Neuron (in vitro differentiated cells): ENCODE results near the gene CORO2B.

Experiments
- H2AFZ ChIP-seq: one replicate; pipeline ENCODE4 v1.6.1; 2013; ENCODE audit warnings: low read depth, mild to moderate bottlenecking, inconsistent platforms, low read length, moderate library complexity
- H3K27me3 ChIP-seq: one replicate; pipeline ENCODE4 v1.6.1; 2013; ENCODE audit warnings: low read length; ENCODE audit not compliant: insufficient read depth
- H3K36me3 ChIP-seq: one replicate; pipeline ENCODE4 v1.6.1; 2013; ENCODE audit warnings: low read length; ENCODE audit not compliant: insufficient read depth
- H3K4me1 ChIP-seq: one replicate; pipeline ENCODE4 v1.6.1; 2013; ENCODE audit warnings: low read length; ENCODE audit not compliant: insufficient read depth
- H3K4me3 ChIP-seq: 2 replicates; pipeline ENCODE4 v1.5.1; 2013; ENCODE audit warnings: mild to moderate bottlenecking, low read length, moderate library complexity
- H3K9me3 ChIP-seq: one replicate; pipeline ENCODE4 v1.6.1; 2013; ENCODE audit warnings: low read length

Gene CORO2B

GRCh38 chr15:68593828-68594532 is 15.2 kb downstream of the CORO2B start:
- no peaks in the 10 kb centered on the region for H3K36me3 ChIP-seq
- no peaks in the 10 kb centered on the region for H3K27me3 ChIP-seq
- no peaks in the 10 kb centered on the region for H3K9me3 ChIP-seq
- H3K4me1 ChIP-seq: peaks cover 30% of the 10 kb centered on the region
- H3K4me3 ChIP-seq: no peak overlapping the region
- H2AFZ ChIP-seq: no peak overlapping the region

GRCh38 chr15:68594533-68595259 is 15.9 kb downstream of the CORO2B start:
- H3K36me3 ChIP-seq: no peaks in the 10 kb centered on the region

GRCh38 chr15:68595260-68595564 is 16.4 kb downstream of the CORO2B start:
- H3K36me3 ChIP-seq: no peaks in the 10 kb centered on the region
- H3K4me3 ChIP-seq: no peak overlapping the region
- H3K4me1 ChIP-seq: peaks cover 35% of the 10 kb centered on the region
- H3K9me3 ChIP-seq: no peaks in the 10 kb centered on the region
- no peaks in the 10 kb centered on the region for H3K27me3 ChIP-seq
- H2AFZ ChIP-seq: no peak overlapping the region

More at GRCh38 chr15:68594533-68595259, 15.9 kb downstream of the CORO2B start:
- no peaks in the 10 kb centered on the region for H3K9me3 ChIP-seq
- H3K4me3 ChIP-seq: no peak overlapping the region
- H3K4me1 ChIP-seq: peaks cover 35% of the 10 kb centered on the region
- no peaks in the 10 kb centered on the region for H3K27me3 ChIP-seq
- H2AFZ ChIP-seq: no peak overlapping the region

GRCh38 chr15:68595761-68596160 is 17.0 kb downstream of the CORO2B start:
- H3K36me3 ChIP-seq: no peaks in the 10 kb centered on the region
- H3K4me1 ChIP-seq: peaks cover 39% of the 10 kb centered on the region
- no peak overlapping the region for H2AFZ ChIP-seq
- no peak overlapping the region for H3K4me3 ChIP-seq
- no peaks in the 10 kb centered on the region for H3K9me3 ChIP-seq
- no peaks in the 10 kb centered on the region for H3K27me3 ChIP-seq

GRCh38 chr15:68596691-68597090 is 17.9 kb downstream of the CORO2B start:
- Histone ChIP-seq H3K4me3 (no peak overlapping the region), H3K36me3 (no peaks in the 10 kb centered on the region), H3K9me3 (no peaks in the 10 kb centered on the region), H2AFZ (no peak overlapping the region), H3K27me3 (no peaks in the 10 kb centered on the region), H3K4me1 (peaks cover 48% of the 10 kb centered on the region)

GRCh38 chr15:68597581-68597980 is 18.8 kb downstream of the CORO2B start:
- Histone ChIP-seq H3K4me3 (no peak overlapping the region), H3K9me3 (no peaks in the 10 kb centered on the region), H3K4me1 (peaks cover 56% of the 10 kb centered on the region), H3K27me3 (no peaks in the 10 kb centered on the region), H2AFZ (no peak overlapping the region), H3K36me3 (no peaks in the 10 kb centered on the region)

- H3K4me3 ChIP-seq: no peak overlapping the region
- H3K36me3 ChIP-seq: no peaks in the 10 kb centered on the region
- H3K4me1 ChIP-seq: peaks cover 56% of the 10 kb centered on the region
- no peaks in the 10 kb centered on the region for H3K9me3 ChIP-seq
- H3K27me3 ChIP-seq: no peaks in the 10 kb centered on the region
- H2AFZ ChIP-seq: no peak overlapping the region
Measured at GRCh38 chr15:68598171-68599152, 19.7 kb downstream of the CORO2B start.

- no peak overlapping the region for H3K4me3 ChIP-seq
- no peaks in the 10 kb centered on the region for H3K9me3 ChIP-seq
- no peaks in the 10 kb centered on the region for H3K27me3 ChIP-seq
- H3K36me3 ChIP-seq: no peaks in the 10 kb centered on the region
- H2AFZ ChIP-seq: no peak overlapping the region
- peaks cover 54% of the 10 kb centered on the region for H3K4me1 ChIP-seq
Measured at GRCh38 chr15:68599153-68599545, 20.4 kb downstream of the CORO2B start.

GRCh38 chr15:68599560-68600071 is 20.8 kb downstream of the CORO2B start:
- Histone ChIP-seq H2AFZ (no peak overlapping the region), H3K9me3 (no peaks in the 10 kb centered on the region), H3K36me3 (no peaks in the 10 kb centered on the region), H3K4me1 (peaks cover 54% of the 10 kb centered on the region), H3K27me3 (no peaks in the 10 kb centered on the region), H3K4me3 (no peak overlapping the region)

- H3K4me1 ChIP-seq: peaks cover 43% of the 10 kb centered on the region
- no peaks in the 10 kb centered on the region for H3K27me3 ChIP-seq
- no peak overlapping the region for H2AFZ ChIP-seq
- no peak overlapping the region for H3K4me3 ChIP-seq
- H3K9me3 ChIP-seq: no peaks in the 10 kb centered on the region
- H3K36me3 ChIP-seq: no peaks in the 10 kb centered on the region
Measured at GRCh38 chr15:68601206-68602197, 22.7 kb downstream of the CORO2B start.

- peaks cover 43% of the 10 kb centered on the region for H3K4me1 ChIP-seq
Measured at GRCh38 chr15:68602459-68603215, 23.8 kb downstream of the CORO2B start.

More at GRCh38 chr15:68602459-68603215, 23.8 kb downstream of the CORO2B start:
- Histone ChIP-seq H3K27me3 (no peaks in the 10 kb centered on the region), H3K9me3 (no peaks in the 10 kb centered on the region), H3K36me3 (no peaks in the 10 kb centered on the region), H3K4me3 (no peak overlapping the region), H2AFZ (no peak overlapping the region)
